Omental fat pad (tissue), 4 donors: ENCODE results near the gene FXYD1. TPM values are rescaled to one million over a fixed set of nuclear protein-coding genes. Genes with fewer than 3 reads are reported as not detected.
"Not testable (repeated sequence)": the region's sequence is repeated elsewhere in the genome, so short reads cannot be mapped to it uniquely, and the experiment has no call there.

Experiments used
- ATAC-seq: fragments of 150-250 bp; one replicate; pipeline ENCODE4 v1.9.1; 2016; ENCODE audit warnings: mild to moderate bottlenecking, moderate library complexity; ENCODE audit not compliant: low FRiP score
- DNase-seq: peaks from one replicate; pipeline ENCODE4 v3.0.0-alpha.2; 2019; ENCODE audit warnings: low spot score
- CTCF ChIP-seq, 3 donors: fragments of 450-650 bp; IDR thresholded peaks; one replicate each; pipeline ENCODE4 v1.5.1; 2016 to 2017; ENCODE audit warnings: antibody characterized with exemption in 3 of 3, mild to moderate bottlenecking in 3 of 3, moderate library complexity in 2 of 3
- total RNA-seq, 4 donors: library from RNA; depleted of rRNA; stranded (reverse); fragments of >200 nt; gene quantifications; one replicate each; pipeline ENCODE4 v1.1.0, GENCODE V29; 2016

FXYD1 gene
- total RNA-seq, 4 donors from 2014 or later = 20.5 to 32.2 (median 25.7) TPM

- ATAC-seq = no peak
- no peak for TF ChIP-seq CTCF (IDR thresholded peaks at IDR 0.05)
- no peak for DNase-seq
These were observed 10.8 kb upstream of the FXYD1 start for GRCh38 chr19:35127871-35128270.

- no peak for ATAC-seq
- DNase-seq = no peak
- no peak for TF ChIP-seq CTCF (IDR thresholded peaks at IDR 0.05)
These were observed 10.1 kb upstream of the FXYD1 start for GRCh38 chr19:35128398-35129057.

- not testable (repeated sequence) for DNase-seq, ATAC-seq
These were observed 8.8 kb upstream of the FXYD1 start for GRCh38 chr19:35129724-35130274.

- no peak for TF ChIP-seq CTCF (IDR thresholded peaks at IDR 0.05)
- no peak for DNase-seq
- no peak for ATAC-seq
These were observed 7.6 kb upstream of the FXYD1 start for GRCh38 chr19:35130761-35131720.

GRCh38 chr19:35132254-35132653, 6.4 kb upstream of the FXYD1 start:
- DNase-seq (no peak), ATAC-seq (no peak)
- TF ChIP-seq CTCF (IDR thresholded peaks at IDR 0.05) = no peak

GRCh38 chr19:35133826-35134225, 4.8 kb upstream of the FXYD1 start:
- ATAC-seq = no peak
- no peak for DNase-seq
- TF ChIP-seq CTCF (IDR thresholded peaks at IDR 0.05) = no peak

- TF ChIP-seq CTCF (IDR thresholded peaks at IDR 0.05) = no peak
- ATAC-seq (no peak), DNase-seq (no peak)
These were observed 3.9 kb upstream of the FXYD1 start, which contains the start of gene LGI4 for GRCh38 chr19:35134601-35135242. Gene LGI4, minus strand, starts transcription at chr19:35135059. Its CDS starts 379 bp downstream, at chr19:35134680.
